ENCODE results near the gene OPRM1. TPM values are rescaled to one million over a fixed set of nuclear protein-coding genes. Genes with fewer than 3 reads are reported as not detected.
"Not testable (repeated sequence)": the region's sequence is repeated elsewhere in the genome, so short reads cannot be mapped to it uniquely, and the experiment has no call there.

The OPRM1 gene
- total RNA-seq, 1 donor from 2014 or later, result not detected

DNA sequence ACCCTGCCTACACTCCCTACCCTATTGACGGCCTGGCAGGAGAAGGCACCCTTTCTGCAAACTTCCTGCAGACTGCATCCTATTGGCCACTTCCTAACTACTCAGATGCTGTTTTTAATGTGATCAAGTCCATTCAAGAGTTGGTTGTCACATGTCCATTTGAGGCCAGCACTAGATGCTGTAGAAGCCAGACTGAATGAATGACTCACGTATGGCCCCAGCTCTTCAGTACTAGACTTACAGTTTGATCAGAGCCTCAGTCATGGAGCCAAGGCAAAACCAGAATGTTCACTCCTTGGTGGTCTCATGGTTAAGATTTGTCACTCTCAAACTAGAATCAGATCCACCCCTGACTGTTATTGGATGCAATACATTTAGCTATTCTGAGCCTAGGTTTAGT, 101.7 kb downstream of the OPRM1 start:
- DNase-seq (ENCODE audit: low spot score), result no peak

DNA sequence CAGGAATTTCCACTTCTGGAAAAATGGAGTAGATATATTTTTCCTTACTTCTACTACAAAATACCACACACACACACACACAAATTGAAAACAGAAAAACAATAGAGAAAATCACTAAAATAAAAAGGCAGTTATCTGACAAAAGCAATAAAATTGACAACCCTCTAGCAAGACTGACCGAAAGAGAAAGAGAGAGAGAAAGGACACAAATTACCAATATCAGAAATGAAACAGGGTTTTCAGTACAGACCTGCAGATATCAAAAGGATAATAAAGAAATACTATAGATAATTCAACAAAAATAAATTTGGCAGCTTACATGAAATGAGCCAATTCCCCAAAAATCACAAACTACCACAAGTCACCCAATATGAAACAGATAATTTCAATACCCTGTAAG, 104.7 kb downstream of the OPRM1 start:
- no peak for DNase-seq (ENCODE audit: low spot score)

DNA sequence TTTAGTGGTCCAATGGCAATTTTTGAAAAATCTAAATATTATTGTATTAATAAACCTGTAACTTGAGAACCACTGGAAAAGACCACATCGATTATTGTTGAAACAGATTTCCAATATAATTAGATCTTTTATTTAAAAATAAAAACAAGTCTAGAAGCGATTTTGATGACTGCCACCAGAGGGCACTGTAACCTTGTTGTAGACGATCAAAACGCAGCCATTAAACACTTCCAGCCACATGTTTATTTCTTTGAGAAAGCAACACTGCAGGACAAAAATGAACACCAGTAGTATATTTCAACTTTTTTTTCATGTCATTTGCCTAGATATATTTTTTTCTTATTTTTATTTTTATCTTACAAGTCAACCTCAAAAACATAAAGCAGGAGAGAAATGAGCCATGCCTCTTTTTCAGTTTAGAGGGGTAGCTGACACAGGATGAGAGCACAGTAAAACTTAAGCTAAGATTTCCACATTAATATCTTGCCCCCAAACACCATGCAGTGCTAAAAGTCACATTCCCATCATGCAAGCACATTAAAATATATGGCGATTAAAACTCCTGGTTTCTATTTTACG, 115.4 kb downstream of the OPRM1 start:
- DNase-seq (ENCODE audit: low spot score), result no peak

DNA sequence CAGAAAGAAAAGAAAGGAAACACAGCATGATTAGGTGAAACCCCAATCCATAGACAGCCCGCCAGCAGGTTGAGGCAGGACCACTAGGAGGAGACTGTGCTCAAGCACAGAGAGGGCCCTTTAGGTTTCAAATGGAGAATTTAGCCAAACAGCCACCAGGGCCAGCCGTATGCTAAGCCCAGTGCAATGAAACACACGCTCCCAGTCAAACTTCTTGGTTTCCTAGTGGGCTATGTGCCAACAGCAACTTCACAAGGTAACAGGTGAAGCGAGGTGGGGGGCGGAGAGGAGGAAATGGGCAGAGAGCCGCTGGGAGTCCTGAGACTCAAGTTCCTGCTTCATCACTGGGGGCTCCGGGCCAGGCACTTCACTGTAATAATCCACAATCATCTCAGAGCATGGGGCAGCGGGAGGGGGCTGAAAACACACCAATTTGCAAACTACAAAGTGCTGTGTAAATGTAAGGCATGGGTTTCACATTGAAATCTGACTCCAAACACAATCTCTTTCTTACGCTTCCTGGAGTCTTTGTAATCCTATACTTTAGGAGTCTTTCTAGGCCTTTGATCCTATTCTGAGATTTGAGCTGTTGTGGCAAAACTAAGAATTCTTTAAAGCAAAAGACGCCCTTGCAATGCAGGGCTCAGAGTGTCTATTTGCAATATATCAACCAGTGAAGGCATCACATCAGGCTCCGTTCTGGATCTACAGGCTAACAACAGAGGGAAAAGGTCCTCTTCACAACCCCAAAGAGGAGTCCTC, 117.3 kb downstream of the OPRM1 start:
- no peak for DNase-seq (ENCODE audit: low spot score)

DNA sequence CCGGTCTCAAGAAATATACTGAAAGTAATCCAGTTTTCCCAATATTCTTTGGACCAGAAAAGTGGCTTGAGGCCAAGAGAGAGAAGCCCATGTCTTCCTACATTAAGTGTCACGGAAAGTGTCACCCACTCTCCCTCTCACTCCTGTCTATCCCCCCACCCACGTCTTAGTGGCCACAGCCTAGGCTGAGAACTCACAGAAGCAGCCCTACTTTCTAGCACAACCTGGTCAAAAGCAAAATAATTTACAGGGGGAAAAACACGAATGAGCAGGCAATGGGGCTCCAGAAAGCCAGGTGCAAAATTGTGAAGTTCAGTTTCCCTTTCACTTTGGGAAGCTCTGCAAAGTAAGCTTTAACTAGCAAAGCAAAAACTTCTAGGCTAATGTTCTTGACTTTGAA, 118.0 kb downstream of the OPRM1 start:
- no peak for DNase-seq (ENCODE audit: low spot score)

DNA sequence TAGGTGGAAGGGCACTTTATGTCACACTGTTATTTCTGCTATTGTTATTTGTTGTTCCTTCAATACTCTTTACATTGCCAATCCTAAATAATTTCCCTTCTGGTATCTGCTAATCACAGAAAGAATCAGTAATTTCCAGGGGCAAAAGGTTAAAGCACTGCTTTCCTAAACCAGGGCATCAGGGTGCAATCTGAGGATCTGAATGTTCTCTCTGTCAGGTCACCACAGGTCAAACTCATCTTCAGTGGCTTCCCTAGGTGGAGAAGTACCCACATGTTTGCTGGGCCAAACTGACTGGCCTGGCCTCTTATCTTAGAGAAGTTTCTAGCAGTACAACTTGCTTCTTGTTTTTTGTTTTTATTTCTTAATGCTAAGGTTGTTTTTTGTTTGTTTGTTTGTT, 118.7 kb downstream of the OPRM1 start:
- no peak for DNase-seq (ENCODE audit: low spot score)

DNA sequence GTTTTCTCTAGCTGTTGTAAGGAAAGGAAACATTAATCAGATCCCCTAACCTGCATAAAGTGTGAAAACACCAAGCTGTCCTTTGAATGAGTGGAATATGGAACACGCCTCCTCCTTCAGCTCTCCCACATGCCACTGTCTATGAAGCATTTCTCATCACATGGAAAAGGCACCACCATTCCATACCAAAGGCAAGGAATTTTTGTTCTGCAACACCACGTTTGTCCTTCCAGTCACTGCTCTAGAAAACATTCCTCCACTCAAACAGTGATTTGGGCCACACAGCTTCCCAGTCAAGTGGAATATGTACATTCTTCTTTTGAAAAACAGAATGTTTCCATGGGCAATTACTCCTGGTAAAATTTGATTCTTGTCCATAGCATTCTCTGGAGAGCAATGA, 120.1 kb downstream of the OPRM1 start:
- DNase-seq (ENCODE audit: low spot score), result no peak

DNA sequence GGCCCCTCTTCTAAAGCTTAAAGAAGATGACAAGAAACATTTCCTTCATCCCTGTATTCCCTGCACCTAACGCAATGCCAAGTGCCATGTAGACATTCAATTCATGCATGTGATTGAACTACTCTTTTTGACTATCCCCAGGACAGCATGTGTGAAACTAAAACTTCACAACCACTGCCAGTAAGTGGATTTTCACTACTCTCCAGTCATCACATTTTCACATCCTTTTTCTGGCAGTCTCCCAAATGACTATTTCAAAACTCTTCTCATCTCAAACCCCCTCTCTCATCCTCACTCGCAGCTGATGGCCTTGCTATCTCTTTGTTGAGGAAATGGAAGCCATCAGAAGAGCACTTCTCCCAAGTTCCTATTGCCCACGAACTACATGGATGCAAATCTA, 122.6 kb downstream of the OPRM1 start:
- no peak for DNase-seq (ENCODE audit: low spot score)

DNA sequence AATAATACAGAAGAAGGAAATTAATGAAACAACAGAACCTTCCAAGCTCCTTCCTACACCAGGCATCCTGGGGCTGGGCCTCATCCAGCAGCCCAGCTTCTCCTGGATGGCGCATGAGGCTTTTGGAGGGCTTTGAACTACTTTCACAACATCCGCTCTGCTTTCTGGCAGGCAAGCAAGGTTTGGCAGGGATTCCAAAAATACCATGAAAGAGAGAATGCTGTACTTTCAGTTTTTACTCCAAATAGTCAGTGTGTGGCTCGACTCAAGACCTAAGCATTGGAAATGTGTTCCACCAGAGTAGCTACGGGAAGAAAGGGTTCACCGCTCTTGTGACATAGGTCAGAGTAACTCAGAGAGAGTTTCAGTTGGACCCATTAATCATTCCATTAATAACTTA, 125.4 kb downstream of the OPRM1 start:
- no peak for DNase-seq (ENCODE audit: low spot score)

DNA sequence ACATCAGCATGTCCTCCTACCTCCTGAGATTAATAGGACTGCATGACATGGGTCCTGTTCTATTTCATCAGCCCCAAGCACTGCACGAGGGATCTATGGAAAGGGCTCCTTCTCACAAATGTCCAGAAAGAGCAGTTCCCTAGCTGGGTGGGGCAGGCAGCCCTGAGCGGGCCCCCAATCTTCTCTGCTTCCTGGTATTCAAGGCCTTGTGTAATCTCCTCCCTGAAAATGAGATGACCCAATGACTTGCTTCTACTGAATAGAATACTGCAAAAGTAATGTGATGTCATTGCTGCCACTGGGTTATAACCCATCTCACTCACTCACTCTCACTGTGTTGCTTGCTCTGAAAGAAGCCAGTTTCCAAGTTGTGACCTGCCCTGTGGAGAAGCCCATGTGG, 126.4 kb downstream of the OPRM1 start:
- DNase-seq (ENCODE audit: low spot score), result no peak

DNA sequence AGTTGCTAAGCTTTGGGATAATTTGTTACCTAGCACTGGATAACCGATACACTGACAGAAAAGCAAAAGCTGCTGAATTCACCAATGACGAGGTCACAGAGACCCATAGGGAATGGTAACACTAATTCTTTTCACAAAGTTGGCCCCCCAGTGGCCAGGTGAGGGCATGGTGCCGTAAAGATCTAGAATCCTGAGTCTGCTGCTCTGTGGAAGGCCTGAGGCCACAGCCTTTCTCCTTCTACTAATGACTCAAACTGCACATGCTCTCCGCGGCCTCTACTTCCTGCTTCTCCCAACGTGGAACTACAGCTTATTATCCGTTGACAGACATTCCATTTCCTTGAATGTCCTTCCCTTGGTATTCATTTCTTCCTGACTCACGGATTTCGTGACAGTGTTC, 127.1 kb downstream of the OPRM1 start:
- DNase-seq (ENCODE audit: low spot score), result no peak

DNA sequence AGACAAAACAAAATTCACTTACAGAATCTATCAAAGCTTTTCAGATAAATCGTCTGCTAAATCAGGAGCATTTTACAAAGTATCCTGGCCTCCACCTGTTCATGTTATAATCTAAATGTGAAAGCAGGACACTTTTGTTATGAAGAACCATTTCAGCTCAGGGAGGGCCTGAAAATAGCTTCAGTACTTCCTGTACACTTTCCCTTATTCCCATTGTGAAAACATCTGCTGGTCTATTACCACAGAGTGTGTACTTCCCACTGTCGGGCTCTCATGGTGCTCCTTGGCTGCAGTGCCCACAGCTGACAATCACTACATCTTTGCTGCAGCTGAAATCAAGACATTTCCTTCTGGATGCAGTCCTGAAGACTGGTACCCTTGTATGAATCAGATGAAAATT, 128.1 kb downstream of the OPRM1 start:
- no peak for DNase-seq (ENCODE audit: low spot score)

DNA sequence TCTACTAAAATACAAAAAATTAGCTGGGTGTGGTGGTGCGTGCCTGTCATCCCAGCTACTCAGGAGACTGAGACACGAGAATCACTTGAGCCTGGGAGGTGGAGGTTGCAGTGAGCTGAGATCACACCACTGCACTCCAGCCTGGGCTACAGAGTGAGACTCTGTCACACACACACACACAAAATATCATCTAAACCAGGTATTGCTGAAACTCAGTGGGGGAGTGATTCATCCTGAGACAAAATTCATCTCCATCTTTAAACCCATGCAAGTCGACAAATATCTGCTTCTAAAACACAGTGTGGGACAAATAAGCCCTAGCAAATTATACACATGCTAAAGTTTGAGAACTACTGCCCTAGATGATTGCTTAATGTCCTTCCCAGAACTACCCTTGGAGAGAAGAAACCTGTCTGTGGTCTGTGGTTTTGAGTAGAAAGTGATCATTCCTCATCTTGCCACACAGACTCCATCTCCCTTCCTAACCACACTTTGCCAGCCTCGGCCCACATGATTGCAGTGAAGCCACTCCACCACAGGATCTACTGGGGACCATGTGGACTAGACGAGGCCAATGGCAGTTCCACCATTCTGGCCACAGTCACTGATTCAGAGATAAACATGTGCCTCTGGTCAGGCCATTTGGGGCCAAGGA, 130.3 kb downstream of the OPRM1 start:
- DNase-seq (ENCODE audit: low spot score), result no peak

DNA sequence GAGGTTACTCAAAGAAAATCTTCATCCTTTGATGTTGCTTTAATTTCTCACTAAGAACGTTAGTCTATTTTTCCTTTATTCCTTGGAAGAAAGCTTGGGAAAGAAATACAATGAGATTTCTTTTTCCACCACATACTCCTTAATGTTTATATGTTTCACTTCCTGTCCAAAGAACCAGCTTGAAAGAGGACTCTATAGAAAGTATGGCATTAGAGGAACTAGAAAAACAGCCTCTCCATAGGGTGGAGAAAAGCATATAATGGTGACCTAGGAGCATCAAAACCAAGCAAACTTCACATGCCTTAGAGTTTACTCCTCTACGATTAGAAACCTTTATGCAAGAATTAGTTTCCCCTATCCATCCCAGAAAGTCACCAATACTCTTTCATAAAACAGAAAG, 131.1 kb downstream of the OPRM1 start:
- no peak for DNase-seq (ENCODE audit: low spot score)

DNA sequence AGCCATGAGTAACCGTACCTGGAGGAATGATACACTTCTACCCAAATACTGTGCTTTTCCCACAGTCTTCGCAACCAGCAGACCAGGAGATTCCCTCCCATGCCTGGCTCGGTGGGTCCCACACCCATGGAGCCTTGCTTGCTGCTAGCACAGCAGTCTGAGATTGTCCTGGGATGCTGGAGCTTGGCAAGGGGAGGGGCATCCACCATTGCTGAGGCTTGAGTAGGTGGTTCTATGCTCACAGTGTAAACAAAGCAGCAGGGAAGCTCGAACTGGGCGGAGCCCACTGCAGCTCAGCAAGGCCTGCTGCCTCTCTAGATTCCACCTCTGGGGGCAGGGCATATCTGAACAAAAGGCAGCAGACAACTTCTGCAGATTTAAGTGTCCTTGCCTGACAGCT, 133.4 kb downstream of the OPRM1 start:
- not testable (repeated sequence) for DNase-seq (ENCODE audit: low spot score)

DNA sequence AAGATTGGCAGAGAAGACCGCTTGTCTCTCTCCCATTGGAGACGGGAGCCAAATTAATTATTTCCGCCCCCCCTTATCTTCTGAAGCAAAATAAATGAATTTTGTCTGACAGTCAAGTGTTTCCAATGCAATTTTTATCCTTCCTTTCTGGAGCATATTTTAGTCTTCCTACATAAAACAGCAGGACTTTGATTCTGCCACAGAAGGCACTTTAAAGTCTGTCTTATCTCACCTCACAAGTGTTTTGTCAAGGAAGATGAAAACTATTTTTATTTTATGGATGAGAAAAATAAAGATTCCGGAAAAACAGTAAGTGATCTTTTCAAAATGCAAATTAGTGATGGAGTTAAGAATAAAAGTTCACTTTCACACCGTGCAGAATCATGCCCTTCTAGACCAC, 140.4 kb downstream of the OPRM1 start:
- DNase-seq (ENCODE audit: low spot score), result no peak

DNA sequence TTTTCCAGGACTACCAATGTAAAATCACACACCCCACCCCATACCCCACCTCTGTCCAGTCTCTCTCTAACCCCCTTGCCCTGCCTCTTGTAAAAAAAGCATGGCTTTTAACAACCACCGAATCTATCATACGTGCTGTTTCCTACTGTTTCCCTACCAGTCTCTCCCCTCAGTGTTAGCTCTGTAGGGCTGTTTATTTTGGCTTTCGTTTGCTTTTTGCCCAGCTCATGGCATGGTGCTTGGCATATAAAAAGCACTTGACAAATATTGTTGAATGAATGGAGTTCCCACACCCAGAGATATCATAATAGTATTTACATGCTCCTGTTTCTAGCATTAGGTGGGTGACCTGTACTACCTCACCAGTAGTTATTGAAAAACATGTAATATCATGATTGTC, 148.2 kb downstream of the OPRM1 start:
- no peak for DNase-seq (ENCODE audit: low spot score)

DNA sequence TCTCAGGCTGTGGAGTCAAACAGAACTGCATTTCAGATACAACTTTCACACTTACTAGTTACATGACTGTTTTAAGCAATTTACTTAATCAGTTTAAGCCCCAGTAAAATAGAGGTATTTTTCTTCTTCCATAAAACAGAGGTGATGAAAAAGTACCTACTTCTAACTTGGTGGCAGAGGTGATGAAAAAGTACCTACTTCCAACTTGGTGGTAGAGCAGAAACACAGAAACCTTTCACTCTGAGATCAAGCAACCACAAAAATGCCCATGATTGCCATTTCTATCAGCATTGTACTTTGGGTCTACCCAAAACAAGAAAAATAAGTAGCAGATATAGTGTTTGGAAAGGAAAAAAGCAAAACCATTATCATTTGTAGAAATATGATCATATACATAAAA, 148.7 kb downstream of the OPRM1 start:
- DNase-seq (ENCODE audit: low spot score), result no peak

DNA sequence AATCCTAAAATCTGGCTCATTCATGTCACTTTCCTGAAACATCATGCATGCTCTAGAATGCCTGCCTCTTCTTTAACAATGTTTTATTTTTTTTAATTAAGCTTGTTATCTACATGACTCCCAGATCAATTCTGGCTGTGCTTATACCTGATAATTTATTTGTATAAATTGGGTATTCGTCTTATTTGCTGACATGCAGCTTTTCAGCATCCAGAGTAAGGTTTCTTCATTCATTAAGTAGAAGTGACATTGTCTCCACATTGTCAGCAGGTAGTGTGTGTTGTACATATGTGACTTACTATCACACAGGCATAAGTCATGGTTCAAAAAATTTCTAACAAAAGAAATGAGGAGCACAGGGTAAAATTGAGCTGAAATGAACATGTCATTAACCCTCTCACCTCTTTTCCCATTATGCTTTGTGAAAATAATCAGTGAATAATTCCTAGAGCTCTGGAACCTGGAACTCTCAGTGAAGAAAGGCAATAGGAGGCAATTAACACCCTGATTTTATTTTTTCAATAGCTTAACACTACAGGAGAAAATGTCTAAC, 157.4 kb downstream of the OPRM1 start:
- no peak for DNase-seq (ENCODE audit: low spot score)

DNA sequence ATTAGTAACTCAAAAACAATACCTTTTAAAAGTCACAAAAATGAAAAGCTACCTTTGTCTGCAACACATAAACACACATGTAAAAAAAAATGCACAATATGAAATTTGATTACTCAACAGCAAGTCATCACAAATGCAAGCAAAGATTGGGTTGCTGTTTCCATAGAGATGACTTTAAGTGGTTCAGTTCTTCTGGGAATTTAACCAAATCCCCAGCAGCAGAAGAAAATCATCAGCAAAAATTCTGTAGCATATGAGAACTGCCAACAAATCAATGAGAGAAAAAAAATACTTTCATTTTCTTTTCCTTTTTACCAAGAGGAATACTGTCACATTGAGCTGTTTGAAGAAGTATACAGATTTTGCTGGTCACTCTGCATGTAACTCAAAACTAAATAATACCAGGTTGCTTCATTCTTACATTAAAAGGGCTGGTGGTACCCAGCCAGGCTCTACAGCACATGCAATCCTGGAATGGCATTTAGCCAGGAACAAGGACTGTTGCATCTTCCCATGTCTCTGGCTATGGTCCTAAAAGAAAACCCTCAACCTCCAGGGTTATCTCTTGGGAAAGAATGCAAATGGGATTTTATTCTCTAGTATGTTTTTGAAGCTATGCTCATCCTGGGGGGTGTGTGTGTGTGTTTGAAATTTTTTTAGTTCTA, 158.3 kb downstream of the OPRM1 start:
- no peak for DNase-seq (ENCODE audit: low spot score)

DNA sequence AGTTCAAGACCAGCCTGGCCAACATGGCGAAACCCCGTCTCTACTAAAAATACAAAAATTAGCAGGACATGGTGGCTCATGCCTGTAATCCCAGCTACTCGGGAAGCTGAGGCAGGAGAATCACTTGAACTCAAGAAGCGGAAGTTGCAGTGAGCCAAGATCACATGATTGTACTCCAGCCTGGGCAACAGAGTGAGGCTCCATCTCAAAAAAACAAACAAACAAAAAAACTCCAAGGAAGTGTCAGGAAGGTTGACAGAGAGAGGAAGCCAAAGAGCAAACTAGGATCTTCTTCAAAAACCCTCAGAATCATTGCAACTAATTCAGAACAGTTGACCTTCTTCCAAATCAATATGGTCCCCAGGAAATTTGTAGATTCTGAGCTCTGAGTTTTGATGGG, 162.6 kb downstream of the OPRM1 start:
- not testable (repeated sequence) for DNase-seq (ENCODE audit: low spot score)

DNA sequence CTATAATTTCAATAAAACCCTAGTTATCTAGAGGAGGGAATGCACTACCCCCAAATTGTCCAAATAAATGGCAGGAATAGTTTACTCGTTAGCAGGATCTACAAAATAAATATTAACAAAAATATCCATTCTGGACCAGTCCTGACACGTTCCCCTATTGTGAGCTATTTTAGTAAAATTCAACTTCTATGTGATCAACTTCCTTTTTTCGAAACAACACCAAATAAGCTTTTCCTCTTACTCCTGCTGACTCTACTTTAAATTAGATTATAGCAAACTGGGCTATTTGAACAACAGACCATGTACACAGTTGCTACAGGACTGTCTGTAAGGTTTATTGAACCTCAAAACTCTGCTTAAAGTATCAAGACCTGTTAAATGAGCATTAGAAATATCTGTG, 163.3 kb downstream of the OPRM1 start:
- DNase-seq (ENCODE audit: low spot score), result no peak

Measured in mesenteric fat pad (tissue), 1 donor.